ENCODE results near the gene MIOX. TPM values are rescaled to one million over a fixed set of nuclear protein-coding genes. Genes with fewer than 3 reads are reported as not detected.

MIOX gene
- total and polyA plus RNA-seq, 2 of the 13 experiments (the other 11 are each of a cell fraction or from before 2014, with no cell fraction given): 1.5 to 2.9 TPM

- TF ChIP-seq, protein P1, sequence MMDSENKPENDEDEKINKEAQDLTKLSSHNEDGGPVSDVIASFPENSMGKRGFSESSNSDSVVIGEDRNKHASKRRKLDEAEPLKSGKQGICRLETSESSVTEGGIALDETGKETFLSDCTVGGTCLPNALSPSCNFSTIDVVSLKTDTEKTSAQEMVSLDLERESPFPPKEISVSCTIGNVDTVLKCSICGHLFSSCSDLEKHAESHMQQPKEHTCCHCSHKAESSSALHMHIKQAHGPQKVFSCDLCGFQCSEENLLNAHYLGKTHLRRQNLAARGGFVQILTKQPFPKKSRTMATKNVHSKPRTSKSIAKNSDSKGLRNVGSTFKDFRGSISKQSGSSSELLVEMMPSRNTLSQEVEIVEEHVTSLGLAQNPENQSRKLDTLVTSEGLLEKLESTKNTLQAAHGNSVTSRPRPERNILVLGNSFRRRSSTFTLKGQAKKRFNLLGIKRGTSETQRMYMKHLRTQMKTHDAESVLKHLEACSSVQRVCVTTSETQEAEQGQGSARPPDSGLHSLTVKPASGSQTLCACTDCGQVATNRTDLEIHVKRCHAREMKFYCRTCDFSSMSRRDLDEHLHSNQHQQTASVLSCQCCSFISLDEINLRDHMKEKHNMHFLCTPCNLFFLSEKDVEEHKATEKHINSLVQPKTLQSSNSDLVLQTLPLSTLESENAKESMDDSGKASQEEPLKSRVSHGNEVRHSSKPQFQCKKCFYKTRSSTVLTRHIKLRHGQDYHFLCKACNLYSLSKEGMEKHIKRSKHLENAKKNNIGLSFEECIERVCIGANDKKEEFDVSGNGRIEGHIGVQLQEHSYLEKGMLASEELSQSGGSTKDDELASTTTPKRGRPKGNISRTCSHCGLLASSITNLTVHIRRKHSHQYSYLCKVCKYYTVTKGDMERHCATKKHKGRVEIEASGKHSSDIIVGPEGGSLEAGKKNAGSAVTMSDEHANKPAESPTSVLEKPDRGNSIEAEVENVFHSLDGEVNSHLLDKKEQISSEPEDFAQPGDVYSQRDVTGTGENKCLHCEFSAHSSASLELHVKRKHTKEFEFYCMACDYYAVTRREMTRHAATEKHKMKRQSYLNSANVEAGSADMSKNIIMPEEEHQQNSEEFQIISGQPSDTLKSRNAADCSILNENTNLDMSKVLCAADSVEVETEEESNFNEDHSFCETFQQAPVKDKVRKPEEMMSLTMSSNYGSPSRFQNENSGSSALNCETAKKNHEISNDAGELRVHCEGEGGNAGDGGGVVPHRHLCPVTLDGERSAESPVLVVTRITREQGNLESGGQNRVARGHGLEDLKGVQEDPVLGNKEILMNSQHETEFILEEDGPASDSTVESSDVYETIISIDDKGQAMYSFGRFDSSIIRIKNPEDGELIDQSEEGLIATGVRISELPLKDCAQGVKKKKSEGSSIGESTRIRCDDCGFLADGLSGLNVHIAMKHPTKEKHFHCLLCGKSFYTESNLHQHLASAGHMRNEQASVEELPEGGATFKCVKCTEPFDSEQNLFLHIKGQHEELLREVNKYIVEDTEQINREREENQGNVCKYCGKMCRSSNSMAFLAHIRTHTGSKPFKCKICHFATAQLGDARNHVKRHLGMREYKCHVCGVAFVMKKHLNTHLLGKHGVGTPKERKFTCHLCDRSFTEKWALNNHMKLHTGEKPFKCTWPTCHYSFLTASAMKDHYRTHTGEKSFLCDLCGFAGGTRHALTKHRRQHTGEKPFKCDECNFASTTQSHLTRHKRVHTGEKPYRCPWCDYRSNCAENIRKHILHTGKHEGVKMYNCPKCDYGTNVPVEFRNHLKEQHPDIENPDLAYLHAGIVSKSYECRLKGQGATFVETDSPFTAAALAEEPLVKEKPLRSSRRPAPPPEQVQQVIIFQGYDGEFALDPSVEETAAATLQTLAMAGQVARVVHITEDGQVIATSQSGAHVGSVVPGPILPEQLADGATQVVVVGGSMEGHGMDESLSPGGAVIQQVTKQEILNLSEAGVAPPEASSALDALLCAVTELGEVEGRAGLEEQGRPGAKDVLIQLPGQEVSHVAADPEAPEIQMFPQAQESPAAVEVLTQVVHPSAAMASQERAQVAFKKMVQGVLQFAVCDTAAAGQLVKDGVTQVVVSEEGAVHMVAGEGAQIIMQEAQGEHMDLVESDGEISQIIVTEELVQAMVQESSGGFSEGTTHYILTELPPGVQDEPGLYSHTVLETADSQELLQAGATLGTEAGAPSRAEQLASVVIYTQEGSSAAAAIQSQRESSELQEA (CRISPR knock-in tag; IDR thresholded peaks at IDR 0.05; ENCODE audit: not compliant biosample characterization): no peak
- TF ChIP-seq ZHX1 (CRISPR knock-in tag; IDR thresholded peaks at IDR 0.05; ENCODE audit: low read depth) (no peak), RFX5 (IDR thresholded peaks at IDR 0.05; ENCODE audit: low read depth, low read length) (no peak)
- TF ChIP-seq, protein P2, sequence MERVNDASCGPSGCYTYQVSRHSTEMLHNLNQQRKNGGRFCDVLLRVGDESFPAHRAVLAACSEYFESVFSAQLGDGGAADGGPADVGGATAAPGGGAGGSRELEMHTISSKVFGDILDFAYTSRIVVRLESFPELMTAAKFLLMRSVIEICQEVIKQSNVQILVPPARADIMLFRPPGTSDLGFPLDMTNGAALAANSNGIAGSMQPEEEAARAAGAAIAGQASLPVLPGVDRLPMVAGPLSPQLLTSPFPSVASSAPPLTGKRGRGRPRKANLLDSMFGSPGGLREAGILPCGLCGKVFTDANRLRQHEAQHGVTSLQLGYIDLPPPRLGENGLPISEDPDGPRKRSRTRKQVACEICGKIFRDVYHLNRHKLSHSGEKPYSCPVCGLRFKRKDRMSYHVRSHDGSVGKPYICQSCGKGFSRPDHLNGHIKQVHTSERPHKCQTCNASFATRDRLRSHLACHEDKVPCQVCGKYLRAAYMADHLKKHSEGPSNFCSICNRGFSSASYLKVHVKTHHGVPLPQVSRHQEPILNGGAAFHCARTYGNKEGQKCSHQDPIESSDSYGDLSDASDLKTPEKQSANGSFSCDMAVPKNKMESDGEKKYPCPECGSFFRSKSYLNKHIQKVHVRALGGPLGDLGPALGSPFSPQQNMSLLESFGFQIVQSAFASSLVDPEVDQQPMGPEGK (CRISPR knock-in tag; IDR thresholded peaks at IDR 0.05): no peak
These were observed 48.1 kb upstream of the MIOX start (continued) for GRCh38 chr22:50438305-50439275.
